NCI-H748 treated with DMSO at 0.1 percent for 48 hours (cell line): ENCODE results near the gene MALT1.
"Not testable (repeated sequence)": the region's sequence is repeated elsewhere in the genome, so short reads cannot be mapped to it uniquely, and the experiment has no call there.

ENCODE experiments used
- DNase-seq: peaks from one replicate; lab custom pipeline; 2025; lab: John Stamatoyannopoulos, UW

The MALT1 gene

GRCh38 chr18:58671111-58671631 is at the start of gene MALT1:
TSS of gene MALT1 (plus strand) at chr18:58671465. CDS start at chr18:58671644, 179 bp downstream.
- peak; percentile 73 for DNase-seq

- DNase-seq: no peak
Measured at GRCh38 chr18:58624011-58624410, 47.3 kb upstream of the MALT1 start.

- DNase-seq: no peak
Measured at GRCh38 chr18:58625839-58626238, 45.4 kb upstream of the MALT1 start.

- no peak for DNase-seq
Measured at GRCh38 chr18:58630071-58630470, 41.2 kb upstream of the MALT1 start.

- DNase-seq: no peak
Measured at GRCh38 chr18:58631301-58631700, 40.0 kb upstream of the MALT1 start.

- no peak for DNase-seq
Measured at GRCh38 chr18:58632552-58632951, 38.7 kb upstream of the MALT1 start.

GRCh38 chr18:58633874-58634273 is 37.4 kb upstream of the MALT1 start:
- no peak for DNase-seq

- DNase-seq: no peak
Measured at GRCh38 chr18:58635891-58636290, 35.4 kb upstream of the MALT1 start.

- no peak for DNase-seq
Measured at GRCh38 chr18:58637197-58637596, 34.1 kb upstream of the MALT1 start.

- no peak for DNase-seq
Measured at GRCh38 chr18:58637946-58638345, 33.3 kb upstream of the MALT1 start.

GRCh38 chr18:58638441-58638840 is 32.8 kb upstream of the MALT1 start:
- DNase-seq: no peak

GRCh38 chr18:58639237-58639636 is 32.0 kb upstream of the MALT1 start:
- DNase-seq: no peak

GRCh38 chr18:58639751-58640427 is 31.4 kb upstream of the MALT1 start:
- DNase-seq: no peak

- DNase-seq: no peak
Measured at GRCh38 chr18:58640428-58640805, 30.8 kb upstream of the MALT1 start.

- no peak for DNase-seq
Measured at GRCh38 chr18:58640891-58641610, 30.2 kb upstream of the MALT1 start.

GRCh38 chr18:58643557-58643956 is 27.7 kb upstream of the MALT1 start:
- DNase-seq: not testable (repeated sequence)

- no peak for DNase-seq
Measured at GRCh38 chr18:58645398-58645797, 25.9 kb upstream of the MALT1 start.

- DNase-seq: no peak
Measured at GRCh38 chr18:58646334-58646862, 24.9 kb upstream of the MALT1 start.

- DNase-seq: no peak
Measured at GRCh38 chr18:58649966-58650816, 21.1 kb upstream of the MALT1 start.

GRCh38 chr18:58650830-58651229 is 20.4 kb upstream of the MALT1 start:
- not testable (repeated sequence) for DNase-seq

- not testable (repeated sequence) for DNase-seq
Measured at GRCh38 chr18:58653144-58653722, 18.0 kb upstream of the MALT1 start.
